IMR-90 (cell line): Measurements from ENCODE around the gene ZNF177. TPM values are rescaled to one million over a fixed set of nuclear protein-coding genes. Genes with fewer than 3 reads are reported as not detected.

ENCODE experiments used
- ATAC-seq: fragments of 200-7000 bp; cut with Tn5 transposase; 2 replicates; pipeline ENCODE4 v1.9.1; 2020; ENCODE audit warnings: low read depth, mild to moderate bottlenecking, moderate library complexity
- BruUV-seq: library from RNA; stranded (reverse); fragments of 400-500 nt; replicated peaks from 2 replicates; lab custom pipeline; 2021; lab: Mats Ljungman, UMichigan
- CTCF ChIA-PET: fragments of 300-600 bp; formaldehyde crosslinking; extraction: SDS; loops from one replicate; lab custom pipeline; 2021; ENCODE audit warnings: antibody characterized with exemption; lab: Yijun Ruan, JAX
- POLR2A ChIA-PET: fragments of 300-600 bp; sonication (Branson Sonifier 250); formaldehyde crosslinking; loops from one replicate; lab custom pipeline; 2022; ENCODE audit warnings: antibody characterized with exemption; ENCODE audit not compliant: unreplicated experiment; lab: Charles Lee
- DNase-seq: peaks from one replicate; pipeline ENCODE4 v3.0.0; 2013
- H2AFZ ChIP-seq: replicated peaks from 2 replicates; pipeline ENCODE3; 2013; ENCODE audit warnings: low read length, mild to moderate bottlenecking; ENCODE audit not compliant: poor library complexity
- H2AK5ac ChIP-seq: 2 replicates; pipeline ENCODE4 v1.6.1; 2013; ENCODE audit warnings: low read depth, low read length, inconsistent platforms
- H2AK9ac ChIP-seq: replicated peaks from 2 replicates; pipeline ENCODE3; 2013; ENCODE audit warnings: mild to moderate bottlenecking, low read depth, low read length, moderate library complexity; ENCODE audit not compliant: poor library complexity
- H2BK120ac ChIP-seq: 2 replicates; pipeline ENCODE4 v1.6.1; 2013; ENCODE audit warnings: low read depth, low read length, inconsistent platforms
- H2BK15ac ChIP-seq: 3 replicates; pipeline ENCODE4 v1.6.1; 2013; ENCODE audit warnings: low read depth, low read length, inconsistent platforms
- H2BK20ac ChIP-seq: 2 replicates; pipeline ENCODE4 v1.6.1; 2013; ENCODE audit warnings: low read depth, mild to moderate bottlenecking, inconsistent platforms, low read length, moderate library complexity
- H2BK5ac ChIP-seq: 2 replicates; pipeline ENCODE4 v1.6.1; 2013; ENCODE audit warnings: mild to moderate bottlenecking, low read depth, low read length, inconsistent platforms; ENCODE audit not compliant: poor library complexity, severe bottlenecking
- H3K14ac ChIP-seq: replicated peaks from 2 replicates; pipeline ENCODE4 v1.6.1; 2013; ENCODE audit warnings: low read depth, low read length, inconsistent platforms
- H3K18ac ChIP-seq: 2 replicates; pipeline ENCODE4 v1.6.1; 2013; ENCODE audit warnings: low read depth, low read length, control low read depth
- H3K23ac ChIP-seq: 2 replicates; pipeline ENCODE4 v1.6.1; 2013; ENCODE audit warnings: low read depth, low read length, inconsistent platforms
- H3K27ac ChIP-seq: 2 replicates; pipeline ENCODE4 v1.5.1; 2013; ENCODE audit warnings: mild to moderate bottlenecking, control low read depth, low read length; ENCODE audit not compliant: insufficient read depth
- H3K27me3 ChIP-seq: 2 replicates; pipeline ENCODE4 v1.6.1; 2013; ENCODE audit warnings: low read length; ENCODE audit not compliant: control insufficient read depth, insufficient read depth
- H3K36me3 ChIP-seq: 2 replicates; pipeline ENCODE4 v1.6.1; 2013; ENCODE audit warnings: low read length, mixed read lengths; ENCODE audit not compliant: control insufficient read depth, insufficient read depth
- H3K4ac ChIP-seq: 2 replicates; pipeline ENCODE4 v1.6.1; 2013; ENCODE audit warnings: low read depth, low read length, inconsistent platforms
- H3K4me1 ChIP-seq: 2 replicates; pipeline ENCODE4 v1.6.1; 2013; ENCODE audit warnings: low read length, mixed read lengths; ENCODE audit not compliant: control insufficient read depth, insufficient read depth
- H3K4me2 ChIP-seq: 2 replicates; pipeline ENCODE4 v1.6.1; 2013; ENCODE audit warnings: low read depth, mild to moderate bottlenecking, control low read depth, low read length, moderate library complexity
- H3K4me3 ChIP-seq: 2 replicates; pipeline ENCODE4 v1.5.1; 2013; ENCODE audit warnings: low read depth, mild to moderate bottlenecking, control low read depth, low read length, moderate library complexity; ENCODE audit not compliant: insufficient read depth
- H3K56ac ChIP-seq: 2 replicates; pipeline ENCODE4 v1.6.1; 2013; ENCODE audit warnings: low read length, inconsistent platforms; ENCODE audit not compliant: insufficient read depth; ENCODE audit errors: extremely low read depth
- H3K79me1 ChIP-seq, 2 experiments: 2 replicates each; pipeline ENCODE4 v1.6.1; 2013; ENCODE audit warnings: low read length in 2 of 2, inconsistent platforms in 1 of 2, low read depth in 1 of 2
- H3K9ac ChIP-seq: 2 replicates; pipeline ENCODE4 v1.6.1; 2013; ENCODE audit warnings: low read depth, low read length, control low read depth
- H3K9me1 ChIP-seq: 2 replicates; pipeline ENCODE4 v1.6.1; 2013; ENCODE audit warnings: low read length, inconsistent platforms; ENCODE audit not compliant: insufficient read depth
- H3K9me3 ChIP-seq: 2 replicates; pipeline ENCODE4 v1.6.1; 2013; ENCODE audit warnings: low read length; ENCODE audit not compliant: control insufficient read depth, insufficient read depth
- H4K20me1 ChIP-seq: 2 replicates; pipeline ENCODE4 v1.6.1; 2013; ENCODE audit warnings: low read length, inconsistent platforms; ENCODE audit not compliant: insufficient read depth
- H4K5ac ChIP-seq: 2 replicates; pipeline ENCODE4 v1.6.1; 2013; ENCODE audit warnings: mild to moderate bottlenecking, low read depth, low read length, control low read depth
- H4K8ac ChIP-seq, 2 experiments: 2 replicates each; pipeline ENCODE4 v1.6.1; 2013; ENCODE audit warnings: low read depth in 2 of 2, low read length in 2 of 2, control low read depth in 1 of 2, inconsistent platforms in 1 of 2
- H4K91ac ChIP-seq: 2 replicates; pipeline ENCODE4 v1.6.1; 2013; ENCODE audit warnings: low read depth, low read length, inconsistent platforms; ENCODE audit not compliant: insufficient read depth
- CEBPB ChIP-seq: IDR thresholded peaks from 2 replicates; pipeline ENCODE4 v1.6.1; 2012; ENCODE audit warnings: low read depth, low read length, improper control_type of control experiment
- CTCF ChIP-seq: conservative IDR thresholded peaks from 2 replicates; pipeline ENCODE4 v1.5.1; 2012; ENCODE audit warnings: mild to moderate bottlenecking, low read depth, low read length, improper control_type of control experiment
- MAZ ChIP-seq: IDR thresholded peaks from 2 replicates; pipeline ENCODE4 v1.6.1; 2012; ENCODE audit warnings: low read depth, mild to moderate bottlenecking, low read length, improper control_type of control experiment, moderate library complexity, borderline replicate concordance
- POLR2A ChIP-seq: IDR thresholded peaks from 2 replicates; pipeline ENCODE4 v1.6.1; 2012; ENCODE audit warnings: mild to moderate bottlenecking, low read depth, low read length
- RAD21 ChIP-seq: IDR thresholded peaks from 2 replicates; pipeline ENCODE4 v1.6.1; 2012; ENCODE audit warnings: low read length, improper control_type of control experiment
- RFX5 ChIP-seq: IDR thresholded peaks from 2 replicates; pipeline ENCODE4 v1.8.0; 2012; ENCODE audit warnings: low read depth, mild to moderate bottlenecking, low read length, moderate library complexity
- WGBS, 2 experiments: methylation state at CpG; one replicate each; pipeline versions ENCODE4 v1.1.5 to v1.1.7; 2013; ENCODE audit warnings: missing lambda C conversion rate in 2 of 2; ENCODE audit not compliant: insufficient read length in 1 of 2; ENCODE audit errors: extremely low coverage in 2 of 2; 5-methylcytosine and 5-hydroxymethylcytosine counted together
- dilution Hi-C: fragments of 300-500 bp; cut with HindIII; formaldehyde crosslinking; loops from one replicate; pipeline ENCODE4 v1.14.3; 2018; ENCODE audit warnings: low sequenced_read_pairs; ENCODE audit not compliant: unreplicated experiment
- in situ Hi-C: fragments of 300-500 bp; cut with MboI; formaldehyde crosslinking; loops from 3 replicates; pipeline ENCODE4 v1.14.3; 2019; ENCODE audit warnings: low sequenced_read_pairs, inconsistent platforms, mixed read lengths
- intact Hi-C: fragments of 100-400 bp; cut with micrococcal nuclease; formaldehyde crosslinking; loops from 2 replicates; pipeline ENCODE4 v1.10.0; 2022
- polyA plus RNA-seq, 3 experiments: library from polyadenylated mRNA; depleted of rRNA; stranded (reverse); fragments of >200 nt; gene quantifications; 2 replicates each; pipeline ENCODE4 v1.2.3, GENCODE V29; 2012; ENCODE audit warnings: low replicate concordance in 1 of 3
- total RNA-seq: library from RNA; depleted of rRNA; stranded (reverse); fragments of >200 nt; gene quantifications from 2 replicates; pipeline ENCODE4 v1.2.3, GENCODE V29; 2012

Gene ZNF177
- total and polyA plus RNA-seq, 2 of the 4 experiments (the other 2 are of a cell fraction) = 0.87 to 1.1 TPM

GRCh38 chr19:9413240-9413954 lies 50.6 kb downstream of the ZNF177 start:
- Histone ChIP-seq H2AFZ (no peak overlapping the region), H2BK20ac (no peak overlapping the region), H3K9me3 (peaks cover 66% of the 10 kb centered on the region), H4K5ac (no peak overlapping the region), H3K4me2 (no peak overlapping the region), H4K8ac (no peak overlapping the region), H3K36me3 (peaks cover 50% of the 10 kb centered on the region), H3K4ac (no peak overlapping the region), H3K79me1 (no peaks in the 10 kb centered on the region), H3K9me1 (no peaks in the 10 kb centered on the region), H2BK15ac (no peak overlapping the region), H4K20me1 (no peaks in the 10 kb centered on the region), H2AK5ac (no peak overlapping the region), H4K91ac (no peak overlapping the region), H2AK9ac (no peak overlapping the region), H3K23ac (no peak overlapping the region), H2BK120ac (no peak overlapping the region), H3K27ac (no peak overlapping the region), H3K56ac (no peak overlapping the region), H3K18ac (no peak overlapping the region), H3K14ac (no peak overlapping the region), H3K9ac (no peak overlapping the region), H3K4me1 (no peaks in the 10 kb centered on the region), H3K27me3 (no peaks in the 10 kb centered on the region), H2BK5ac (no peak overlapping the region), H3K4me3 (no peak overlapping the region)
- no TSS peak for BruUV-seq
- no peak for ATAC-seq
- ChIA-PET POLR2A (no interaction called here), CTCF (no interaction called here)
- no peak for DNase-seq
- dilution Hi-C loops (no loop called here), intact Hi-C loops (no loop called here), in situ Hi-C loops (no loop called here)
- WGBS, 2 experiments = 100% methylated on average over 1 of the region's 14 CpGs; no CpG with 5 or more reads in 1 of the 2 experiments
- TF ChIP-seq POLR2A = no peak
- TF ChIP-seq RAD21 = no peak
- no peak for TF ChIP-seq CTCF
- TF ChIP-seq MAZ = no peak
- TF ChIP-seq CEBPB = no peak
- TF ChIP-seq RFX5 = no peak
